ENCODE measurements around the gene BCAS1. TPM values are rescaled to one million over a fixed set of nuclear protein-coding genes. Genes with fewer than 3 reads are reported as not detected.

Gene BCAS1
- total RNA-seq, 5 donors from 2014 or later (not counting 1 experiment from before 2014, with no cell fraction given) = 0.26 to 0.76 (median 0.51) TPM; not detected in 1

GRCh38 chr20:53901064-53901463 is 169.3 kb downstream of the BCAS1 start:
- ATAC-seq (replicated peaks in 1 of 4) (no peak), DNase-seq (no peak)
- ChIA-PET POLR2A (interaction anchor here in 1 of 2 donors (0.7 kb wide), 1 partner anchor 65 kb away, joined by 5 read pairs; no protein-coding TSS in a partner anchor), CTCF (interaction anchor here in 1 of 2 donors (0.6 to 0.7 kb wide), 2 partner anchors 17 to 221 kb away, joined by 3 to 4 read pairs; no protein-coding TSS in a partner anchor)
- H3K4me1 Mint-ChIP-seq = peaks cover 37 to 42% (median 42%) of the 10 kb centered on the region in 3 donors
- WGBS (ENCODE audit: insufficient coverage) = 96% methylated on average over 4 of the region's 6 CpGs
- Histone ChIP-seq H3K27ac (ENCODE audit: low read length) (no peak overlapping the region), H3K27me3 (replicated peaks in 1 of 2; ENCODE audit: control insufficient read depth in 2 of 2, extremely low read depth in 1 of 2, insufficient read depth in 2 of 2, low read length in 1 of 2) (no peaks in the 10 kb centered on the region), H3K36me3 (ENCODE audit: control insufficient read depth in 2 of 2, extremely low read depth in 1 of 2, insufficient read depth in 1 of 2, low read length in 1 of 2) (no peaks in the 10 kb centered on the region), H3K4me3 (ENCODE audit: control insufficient read depth in 1 of 2, extremely low read depth in 1 of 2, low read length in 1 of 2) (no peak overlapping the region), H3K9me3 (no peaks in the 10 kb centered on the region), H3K4me1 (ENCODE audit: control insufficient read depth in 1 of 2, extremely low read depth in 1 of 2, insufficient read depth in 2 of 2, low read length in 2 of 2) (peaks cover 11 to 19% of the 10 kb centered on the region in 2 experiments)
- H3K27ac Mint-ChIP-seq = peak overlapping the region in 1 of 2 donors; percentile 16
- H3K36me3 Mint-ChIP-seq = no peaks in the 10 kb centered on the region
- no peak overlapping the region for H3K4me3 Mint-ChIP-seq
- no peaks in the 10 kb centered on the region for H3K9me3 Mint-ChIP-seq
- H3K27me3 Mint-ChIP-seq = no peaks in the 10 kb centered on the region

GRCh38 chr20:53900380-53900999 is 169.9 kb downstream of the BCAS1 start:
- no peaks in the 10 kb centered on the region for H3K9me3 ChIP-seq
- ATAC-seq (replicated peaks in 1 of 4) (no peak), DNase-seq (no peak)
- Mint-ChIP-seq H3K36me3 (no peaks in the 10 kb centered on the region), H3K27ac (peak overlapping the region in 1 of 2 donors; percentile 49), H3K27me3 (no peaks in the 10 kb centered on the region), H3K4me1 (peaks cover 38 to 41% (median 41%) of the 10 kb centered on the region in 3 donors), H3K4me3 (no peak overlapping the region), H3K9me3 (no peaks in the 10 kb centered on the region)
- no peak overlapping the region for H3K4me3 ChIP-seq (ENCODE audit: control insufficient read depth in 1 of 2, extremely low read depth in 1 of 2, low read length in 1 of 2)
- CTCF ChIA-PET = no interaction called here
- no peaks in the 10 kb centered on the region for H3K27me3 ChIP-seq (replicated peaks in 1 of 2; ENCODE audit: control insufficient read depth in 2 of 2, extremely low read depth in 1 of 2, insufficient read depth in 2 of 2, low read length in 1 of 2)
- no peaks in the 10 kb centered on the region for H3K36me3 ChIP-seq (ENCODE audit: control insufficient read depth in 2 of 2, extremely low read depth in 1 of 2, insufficient read depth in 1 of 2, low read length in 1 of 2)
- no peak overlapping the region for H3K27ac ChIP-seq (ENCODE audit: low read length)
- POLR2A ChIA-PET = no interaction called here
- H3K4me1 ChIP-seq (ENCODE audit: control insufficient read depth in 1 of 2, extremely low read depth in 1 of 2, insufficient read depth in 2 of 2, low read length in 2 of 2) = peaks cover 11 to 19% of the 10 kb centered on the region in 2 experiments
- WGBS (ENCODE audit: insufficient coverage) = 100% methylated on average over 1 of the region's 4 CpGs

DNA sequence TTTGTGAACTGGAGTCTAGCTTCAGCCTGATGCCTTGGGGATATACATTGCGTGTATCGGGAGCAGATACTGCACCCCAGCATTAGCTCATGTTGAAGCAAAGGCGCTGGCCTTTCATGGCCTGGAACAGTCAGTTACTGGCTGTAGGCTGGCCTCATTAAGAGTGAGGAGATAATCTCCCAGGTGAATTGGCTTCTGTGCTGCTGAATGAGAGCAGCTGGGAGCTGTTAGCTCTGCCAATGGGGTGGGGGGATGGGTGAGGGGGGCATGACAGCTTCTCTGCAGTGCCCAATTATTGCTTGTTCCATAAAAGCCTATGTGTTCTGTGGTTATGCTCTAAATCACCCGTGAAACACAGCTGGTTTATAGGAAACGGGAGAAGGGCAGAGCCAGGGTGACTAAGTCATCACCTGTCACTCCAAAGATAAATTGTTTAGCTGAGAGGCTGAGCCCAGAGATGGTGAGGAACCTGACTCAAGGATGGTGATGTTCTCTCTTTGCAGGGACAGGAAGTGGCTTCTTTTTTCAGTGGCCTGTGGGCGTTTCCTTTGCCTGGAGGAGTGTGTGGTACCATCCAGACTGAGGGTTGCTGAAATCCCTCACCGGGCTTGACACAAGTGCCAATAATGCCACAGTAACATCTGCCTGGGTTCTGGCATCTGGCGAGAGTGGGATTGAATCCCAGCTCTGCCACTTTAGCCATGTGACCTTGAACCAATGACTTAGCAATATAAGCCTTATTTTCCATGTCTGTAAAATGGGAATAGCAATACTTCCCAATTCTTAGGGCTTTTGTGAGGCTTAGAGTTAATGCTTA is 170.8 kb downstream of the BCAS1 start:
- Histone ChIP-seq H3K9me3 (no peaks in the 10 kb centered on the region), H3K4me1 (ENCODE audit: control insufficient read depth in 1 of 2, extremely low read depth in 1 of 2, insufficient read depth in 2 of 2, low read length in 2 of 2) (peaks cover 11 to 23% of the 10 kb centered on the region in 2 experiments), H3K36me3 (ENCODE audit: control insufficient read depth in 2 of 2, extremely low read depth in 1 of 2, insufficient read depth in 1 of 2, low read length in 1 of 2) (no peaks in the 10 kb centered on the region), H3K27ac (ENCODE audit: low read length) (peak overlapping the region; percentile 50), H3K4me3 (ENCODE audit: control insufficient read depth in 1 of 2, extremely low read depth in 1 of 2, low read length in 1 of 2) (no peak overlapping the region), H3K27me3 (replicated peaks in 1 of 2; ENCODE audit: control insufficient read depth in 2 of 2, extremely low read depth in 1 of 2, insufficient read depth in 2 of 2, low read length in 1 of 2) (no peaks in the 10 kb centered on the region)
- Mint-ChIP-seq H3K27ac (peak overlapping the region; percentile 92 to 93), H3K4me3 (no peak overlapping the region), H3K27me3 (no peaks in the 10 kb centered on the region), H3K9me3 (no peaks in the 10 kb centered on the region), H3K4me1 (peaks cover 42 to 45% (median 42%) of the 10 kb centered on the region in 3 donors), H3K36me3 (no peaks in the 10 kb centered on the region)
- ChIA-PET CTCF (interaction anchor here in 1 of 2 donors (0.5 to 1.4 kb wide), 7 partner anchors 17 to 1480 kb away, joined by 3 to 9 read pairs (median 6); no protein-coding TSS in a partner anchor), POLR2A (interaction anchor here in 1 of 2 donors (0.5 to 0.6 kb wide), 2 partner anchors 18 to 203 kb away, joined by 3 read pairs; no protein-coding TSS in a partner anchor)
- DNase-seq (peak; percentile 43 to 79 (median 64)), ATAC-seq (replicated peaks in 1 of 4) (peak; percentile 99 to 100 (median 99))
- WGBS (ENCODE audit: insufficient coverage) = 67% methylated on average over 3 of the region's 8 CpGs

DNA sequence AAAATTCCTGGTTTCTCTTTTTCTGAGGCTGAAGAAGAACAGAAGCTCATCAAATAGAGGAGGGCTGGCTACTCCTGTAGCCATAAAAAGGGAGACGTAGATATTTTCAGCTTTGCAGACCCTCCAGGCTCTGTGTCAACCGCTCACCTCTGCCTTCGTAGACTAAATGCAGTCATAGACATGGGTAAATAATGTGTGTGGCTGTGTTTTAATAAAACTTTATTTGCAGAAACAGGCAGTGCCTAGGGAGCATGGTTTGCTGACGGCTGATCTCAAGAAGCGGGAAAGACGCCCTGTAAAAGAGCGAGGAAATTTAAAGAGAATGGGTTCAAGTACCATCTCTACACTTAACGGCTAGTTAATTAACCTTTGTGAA is 171.8 kb downstream of the BCAS1 start:
- Mint-ChIP-seq H3K9me3 (no peaks in the 10 kb centered on the region), H3K4me3 (no peak overlapping the region), H3K36me3 (no peaks in the 10 kb centered on the region), H3K27me3 (no peaks in the 10 kb centered on the region), H3K4me1 (peaks cover 43 to 46% (median 45%) of the 10 kb centered on the region in 3 donors), H3K27ac (peak overlapping the region; percentile 92 to 93)
- Histone ChIP-seq H3K9me3 (no peaks in the 10 kb centered on the region), H3K27ac (ENCODE audit: low read length) (peak overlapping the region; percentile 50), H3K27me3 (replicated peaks in 1 of 2; ENCODE audit: control insufficient read depth in 2 of 2, extremely low read depth in 1 of 2, insufficient read depth in 2 of 2, low read length in 1 of 2) (no peaks in the 10 kb centered on the region), H3K4me3 (ENCODE audit: control insufficient read depth in 1 of 2, extremely low read depth in 1 of 2, low read length in 1 of 2) (no peak overlapping the region), H3K36me3 (ENCODE audit: control insufficient read depth in 2 of 2, extremely low read depth in 1 of 2, insufficient read depth in 1 of 2, low read length in 1 of 2) (no peaks in the 10 kb centered on the region), H3K4me1 (ENCODE audit: control insufficient read depth in 1 of 2, extremely low read depth in 1 of 2, insufficient read depth in 2 of 2, low read length in 2 of 2) (peaks cover 11 to 27% of the 10 kb centered on the region in 2 experiments)
- WGBS (ENCODE audit: insufficient coverage) = 100% methylated on average over 3 of the region's 8 CpGs
- DNase-seq = no peak
- ChIA-PET CTCF (interaction anchor here (0.5 to 0.6 kb wide), 3 partner anchors 13 to 62 kb away, joined by 7 to 9 read pairs (median 9); no protein-coding TSS in a partner anchor), POLR2A (no interaction called here)
- no peak for ATAC-seq (replicated peaks in 1 of 4)

- no peak for DNase-seq
- Mint-ChIP-seq H3K36me3 (no peaks in the 10 kb centered on the region), H3K27me3 (no peaks in the 10 kb centered on the region), H3K4me1 (peaks cover 43 to 48% (median 45%) of the 10 kb centered on the region in 3 donors), H3K9me3 (no peaks in the 10 kb centered on the region), H3K4me3 (no peak overlapping the region), H3K27ac (peak overlapping the region; percentile 92 to 93)
- no peaks in the 10 kb centered on the region for H3K27me3 ChIP-seq (replicated peaks in 1 of 2; ENCODE audit: control insufficient read depth in 2 of 2, extremely low read depth in 1 of 2, insufficient read depth in 2 of 2, low read length in 1 of 2)
- H3K9me3 ChIP-seq = no peaks in the 10 kb centered on the region
- H3K4me3 ChIP-seq (ENCODE audit: control insufficient read depth in 1 of 2, extremely low read depth in 1 of 2, low read length in 1 of 2) = no peak overlapping the region
- no peak for ATAC-seq (replicated peaks in 1 of 4)
- H3K4me1 ChIP-seq (ENCODE audit: control insufficient read depth in 1 of 2, extremely low read depth in 1 of 2, insufficient read depth in 2 of 2, low read length in 2 of 2) = peaks cover 13 to 29% of the 10 kb centered on the region in 2 experiments
- ChIA-PET CTCF (interaction anchor here (0.5 to 1.2 kb wide), 4 partner anchors 13 to 686 kb away, joined by 4 to 9 read pairs (median 7); no protein-coding TSS in a partner anchor), POLR2A (interaction anchor here in 1 of 2 donors (0.6 kb wide), 1 partner anchor 33 kb away, joined by 4 read pairs; no protein-coding TSS in a partner anchor)
- WGBS (ENCODE audit: insufficient coverage) = 99% methylated on average over 7 of the region's 9 CpGs
- no peaks in the 10 kb centered on the region for H3K36me3 ChIP-seq (ENCODE audit: control insufficient read depth in 2 of 2, extremely low read depth in 1 of 2, insufficient read depth in 1 of 2, low read length in 1 of 2)
- no peak overlapping the region for H3K27ac ChIP-seq (ENCODE audit: low read length)
Measured at GRCh38 chr20:53897884-53898555, 172.4 kb downstream of the BCAS1 start.

- Histone ChIP-seq H3K4me1 (ENCODE audit: control insufficient read depth in 1 of 2, extremely low read depth in 1 of 2, insufficient read depth in 2 of 2, low read length in 2 of 2) (peaks cover 16 to 33% of the 10 kb centered on the region in 2 experiments), H3K27ac (ENCODE audit: low read length) (no peak overlapping the region), H3K9me3 (no peaks in the 10 kb centered on the region), H3K27me3 (replicated peaks in 1 of 2; ENCODE audit: control insufficient read depth in 2 of 2, extremely low read depth in 1 of 2, insufficient read depth in 2 of 2, low read length in 1 of 2) (no peaks in the 10 kb centered on the region), H3K36me3 (ENCODE audit: control insufficient read depth in 2 of 2, extremely low read depth in 1 of 2, insufficient read depth in 1 of 2, low read length in 1 of 2) (no peaks in the 10 kb centered on the region), H3K4me3 (ENCODE audit: control insufficient read depth in 1 of 2, extremely low read depth in 1 of 2, low read length in 1 of 2) (no peak overlapping the region)
- H3K36me3 Mint-ChIP-seq = no peaks in the 10 kb centered on the region
- H3K4me3 Mint-ChIP-seq = no peak overlapping the region
- peak overlapping the region in 1 of 2 donors; percentile 52 for H3K27ac Mint-ChIP-seq
- ATAC-seq (replicated peaks in 1 of 4) (no peak), DNase-seq (no peak)
- ChIA-PET POLR2A (no interaction called here), CTCF (no interaction called here)
- peaks cover 50 to 56% (median 51%) of the 10 kb centered on the region in 3 donors for H3K4me1 Mint-ChIP-seq
- no peaks in the 10 kb centered on the region for H3K27me3 Mint-ChIP-seq
- no CpG with 5 or more reads among the region's 4 CpGs for WGBS (ENCODE audit: insufficient coverage)
- H3K9me3 Mint-ChIP-seq = no peaks in the 10 kb centered on the region
Measured at GRCh38 chr20:53896647-53897046, 173.7 kb downstream of the BCAS1 start.

Data from T-cell (primary cell).